CD4-positive, alpha-beta T cell (primary cell): Measurements from ENCODE around the gene HSF4. TPM values are rescaled to one million over a fixed set of nuclear protein-coding genes. Genes with fewer than 3 reads are reported as not detected.

Experiments used
- ATAC-seq: fragments of 200-7000 bp; cut with Tn5 transposase; one replicate; pipeline ENCODE4 v1.10.0; 2022; ENCODE audit warnings: mild to moderate bottlenecking; ENCODE audit not compliant: poor library complexity
- CTCF ChIA-PET: fragments of 350-600 bp; sonication (Branson Sonifier 250); formaldehyde crosslinking; loops from one replicate; lab custom pipeline; 2021; ENCODE audit warnings: antibody characterized with exemption, inconsistent platforms; lab: Charles Lee
- POLR2A ChIA-PET: fragments of 350-600 bp; sonication (Branson Sonifier 250); formaldehyde crosslinking; loops from one replicate; lab custom pipeline; 2021; ENCODE audit warnings: antibody characterized with exemption, inconsistent platforms; lab: Charles Lee
- DNase-seq, 14 experiments: peaks; one replicate each; pipeline ENCODE4 v3.0.0-alpha.2; 2013 to 2020; ENCODE audit warnings: mixed read lengths in 2 of 14
- H3K27ac ChIP-seq, 2 donors: one replicate each; pipeline versions ENCODE4 v1.5.1 to v1.7.0; 2013; ENCODE audit warnings: low read length in 2 of 2, low read depth in 1 of 2, mild to moderate bottlenecking in 1 of 2
- H3K27me3 ChIP-seq, 2 experiments: 1 replicate in 1 of 2; 2 replicates in 1 of 2; pipeline versions ENCODE4 v1.6.1 to v1.7.0; 2013; ENCODE audit warnings: low read length in 2 of 2, control low read depth in 1 of 2, mild to moderate bottlenecking in 1 of 2, moderate library complexity in 1 of 2; ENCODE audit not compliant: insufficient read depth in 2 of 2, control insufficient read depth in 1 of 2
- H3K36me3 ChIP-seq: one replicate; pipeline ENCODE4 v1.6.1; 2013; ENCODE audit warnings: low read length, control low read depth; ENCODE audit not compliant: insufficient read depth
- H3K4me1 ChIP-seq: one replicate; pipeline ENCODE4 v1.6.1; 2013; ENCODE audit warnings: low read length, control low read depth; ENCODE audit not compliant: insufficient read depth
- H3K4me3 ChIP-seq: one replicate; pipeline ENCODE4 v1.5.1; 2013; ENCODE audit warnings: mild to moderate bottlenecking, low read length, moderate library complexity
- H3K9me3 ChIP-seq, 2 experiments: 1 replicate in 1 of 2; 2 replicates in 1 of 2; pipeline versions ENCODE4 v1.6.1 to v1.7.0; 2013; ENCODE audit warnings: low read length in 2 of 2, mild to moderate bottlenecking in 2 of 2, control low read depth in 1 of 2, moderate library complexity in 1 of 2; ENCODE audit not compliant: control insufficient read depth in 1 of 2, insufficient read depth in 1 of 2
- H3K27ac Mint-ChIP-seq: one replicate; pipeline ENCODE4 v1.8.0; 2020; ENCODE audit warnings: mixed read lengths
- H3K27me3 Mint-ChIP-seq: one replicate; pipeline ENCODE4 v1.8.0; 2021; ENCODE audit warnings: mixed read lengths
- H3K36me3 Mint-ChIP-seq: one replicate; pipeline ENCODE4 v1.8.0; 2021; ENCODE audit warnings: low read depth, mixed read lengths
- H3K4me1 Mint-ChIP-seq: one replicate; pipeline ENCODE4 v1.8.0; 2021; ENCODE audit warnings: low read depth, mixed read lengths
- H3K4me3 Mint-ChIP-seq: one replicate; pipeline ENCODE4 v1.8.0; 2020; ENCODE audit warnings: mild to moderate bottlenecking, mixed read lengths
- H3K9me3 Mint-ChIP-seq: one replicate; pipeline ENCODE4 v1.8.0; 2020; ENCODE audit warnings: mixed read lengths
- intact Hi-C, 2 experiments: fragments of 100-400 bp; cut with DNase I in 1 of 2; cut with micrococcal nuclease in 1 of 2; formaldehyde crosslinking; loops; one replicate each; pipeline versions ENCODE4 v1.15.1 to v1.9.0; 2023 to 2025; cut with DNase I, micrococcal nuclease
- total RNA-seq, 174 experiments: library from RNA in 2 of 174; stranded (reverse) in 2 of 174; gene quantifications; one replicate each; pipeline ENCODE4 v1.2.3 and lab custom pipeline; 2021 to 2026
- TF ChIP-seq, protein P1 (sequence below): fragments of 200-600 bp; IDR thresholded peaks from one replicate; pipeline ENCODE4 v1.8.0; 2022; ENCODE audit warnings: antibody characterized with exemption, mild to moderate bottlenecking

Gene HSF4
- total RNA-seq, 2 experiments from 2014 or later: 19.7 to 26.1 TPM

GRCh38 chr16:67158637-67159600 lies 5.6 kb upstream of the HSF4 start:
- peaks cover 30% of the 10 kb centered on the region for H3K27me3 Mint-ChIP-seq
- ATAC-seq: peak; percentile 31

GRCh38 chr16:67161595-67162058 lies 2.9 kb upstream of the HSF4 start:
- intact Hi-C loops: loop anchor here (2.0 kb wide), 2 partner anchors 21 to 133 kb away; partner anchors contain the start of genes MATCAP1 (in 2 of the 2) and CBFB (in 1 of the 2)
- ATAC-seq (no peak), DNase-seq (peak in 1 of 14 experiments; percentile 35)
- H3K4me3 Mint-ChIP-seq: peak overlapping the region; percentile 75
- H3K27me3 Mint-ChIP-seq: peaks cover 50% of the 10 kb centered on the region
- peak overlapping the region; percentile 100 for H3K4me3 ChIP-seq
- H3K27ac ChIP-seq: no peak overlapping the region
- TF ChIP-seq, protein P1, sequence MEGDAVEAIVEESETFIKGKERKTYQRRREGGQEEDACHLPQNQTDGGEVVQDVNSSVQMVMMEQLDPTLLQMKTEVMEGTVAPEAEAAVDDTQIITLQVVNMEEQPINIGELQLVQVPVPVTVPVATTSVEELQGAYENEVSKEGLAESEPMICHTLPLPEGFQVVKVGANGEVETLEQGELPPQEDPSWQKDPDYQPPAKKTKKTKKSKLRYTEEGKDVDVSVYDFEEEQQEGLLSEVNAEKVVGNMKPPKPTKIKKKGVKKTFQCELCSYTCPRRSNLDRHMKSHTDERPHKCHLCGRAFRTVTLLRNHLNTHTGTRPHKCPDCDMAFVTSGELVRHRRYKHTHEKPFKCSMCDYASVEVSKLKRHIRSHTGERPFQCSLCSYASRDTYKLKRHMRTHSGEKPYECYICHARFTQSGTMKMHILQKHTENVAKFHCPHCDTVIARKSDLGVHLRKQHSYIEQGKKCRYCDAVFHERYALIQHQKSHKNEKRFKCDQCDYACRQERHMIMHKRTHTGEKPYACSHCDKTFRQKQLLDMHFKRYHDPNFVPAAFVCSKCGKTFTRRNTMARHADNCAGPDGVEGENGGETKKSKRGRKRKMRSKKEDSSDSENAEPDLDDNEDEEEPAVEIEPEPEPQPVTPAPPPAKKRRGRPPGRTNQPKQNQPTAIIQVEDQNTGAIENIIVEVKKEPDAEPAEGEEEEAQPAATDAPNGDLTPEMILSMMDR: no peak
- H3K27ac Mint-ChIP-seq: no peak overlapping the region
- ChIA-PET POLR2A (interaction anchor here (0.8 to 5.5 kb wide), 6 partner anchors 11 to 268 kb away, joined by 3 to 51 read pairs (median 16); partner anchors contain the start of genes B3GNT9, FHOD1 and MATCAP1), CTCF (interaction anchor here (4.0 kb wide), 1 partner anchor 24 kb away, joined by 20 read pairs; no protein-coding TSS in a partner anchor)
- H3K9me3 Mint-ChIP-seq: no peaks in the 10 kb centered on the region
- peaks cover 50% of the 10 kb centered on the region for H3K4me1 Mint-ChIP-seq
- H3K9me3 ChIP-seq: peaks cover 0 to 23% of the 10 kb centered on the region in 2 experiments
- peaks cover 84% of the 10 kb centered on the region for H3K4me1 ChIP-seq
- no peaks in the 10 kb centered on the region for H3K36me3 ChIP-seq
- H3K36me3 Mint-ChIP-seq: peaks cover 20% of the 10 kb centered on the region
- H3K27me3 ChIP-seq: peaks cover 40 to 49% of the 10 kb centered on the region in 2 experiments

More at GRCh38 chr16:67158637-67159600, 5.6 kb upstream of the HSF4 start:
- H3K4me3 Mint-ChIP-seq: peak overlapping the region; percentile 95
- H3K36me3 Mint-ChIP-seq: peaks cover 20% of the 10 kb centered on the region
- Histone ChIP-seq H3K9me3 (peaks cover 0 to 6% of the 10 kb centered on the region in 2 experiments), H3K4me3 (peak overlapping the region; percentile 100), H3K36me3 (no peaks in the 10 kb centered on the region), H3K4me1 (peaks cover 93% of the 10 kb centered on the region), H3K27ac (peak overlapping the region; percentile 81 to 98), H3K27me3 (peaks cover 18 to 25% of the 10 kb centered on the region in 2 experiments)
- H3K4me1 Mint-ChIP-seq: peaks cover 58% of the 10 kb centered on the region
- ChIA-PET CTCF (interaction anchor here (0.9 to 4.0 kb wide), 6 partner anchors 8 to 141 kb away, joined by 3 to 20 read pairs (median 8); partner anchors contain the start of genes B3GNT9 and MATCAP1), POLR2A (interaction anchor here (0.6 to 5.5 kb wide), 17 partner anchors 9 to 607 kb away, joined by 3 to 51 read pairs (median 5); partner anchors contain the start of genes B3GNT9, CBFB, CKLF and MATCAP1)
- no peaks in the 10 kb centered on the region for H3K9me3 Mint-ChIP-seq
- H3K27ac Mint-ChIP-seq: peak overlapping the region; percentile 95
- peak; percentile 65 to 93 (median 76) for DNase-seq
- intact Hi-C loops: loop anchor here in 1 of 2 experiments (1.0 to 2.0 kb wide), 2 partner anchors 50 to 85 kb away; partner anchors contain the start of gene PHAF1
- TF ChIP-seq, protein P1: no peak
